ENCODE results near the gene MYPOP.

The MYPOP gene

DNA sequence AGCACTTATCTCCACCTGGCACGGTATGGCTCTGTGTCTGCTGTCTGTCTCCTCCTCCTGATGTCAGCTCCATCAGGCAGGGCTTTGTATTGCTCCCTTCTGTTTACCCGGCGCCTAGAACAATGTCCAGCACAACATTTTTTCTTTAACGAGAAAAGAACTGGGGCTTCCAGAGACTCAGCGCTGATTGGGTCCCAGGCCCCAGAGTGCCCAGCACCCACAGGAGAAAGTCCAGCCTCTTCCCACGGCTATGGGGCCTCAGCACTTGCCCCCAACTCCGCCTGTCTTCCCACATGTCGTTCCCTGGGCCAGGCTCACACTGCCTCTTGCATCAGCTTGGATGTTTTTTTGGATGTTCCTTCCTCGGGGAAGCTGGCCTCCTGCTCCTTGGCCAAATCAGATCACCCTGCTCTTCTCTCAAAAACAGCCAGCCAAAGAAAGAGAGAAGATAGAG lies 6.9 kb downstream of the MYPOP start:
- H3K36me3 ChIP-seq (ENCODE audit: insufficient read depth, low read length), result peaks cover 43% of the 10 kb centered on the region
- peaks cover 11% of the 10 kb centered on the region for H3K79me2 ChIP-seq (ENCODE audit: insufficient read depth, low read length)
- H3K4me2 ChIP-seq (ENCODE audit: insufficient read depth, low read length), result no peak overlapping the region
- H3K27ac ChIP-seq (ENCODE audit: low read length), result no peak overlapping the region
- DNase-seq (no peak), ATAC-seq (ENCODE audit: insufficient read depth, low read depth) (no peak)
- no peak overlapping the region for H3K4me3 ChIP-seq (ENCODE audit: low read depth in 1 of 2, low read length in 2 of 2)
- no peak overlapping the region for H2AFZ ChIP-seq (ENCODE audit: low read depth, low read length)
- no peaks in the 10 kb centered on the region for H3K9me3 ChIP-seq (ENCODE audit: insufficient read depth, low read length, severe bottlenecking)
- H3K9ac ChIP-seq (ENCODE audit: low read depth, low read length), result no peak overlapping the region
- TF ChIP-seq, protein P1, sequence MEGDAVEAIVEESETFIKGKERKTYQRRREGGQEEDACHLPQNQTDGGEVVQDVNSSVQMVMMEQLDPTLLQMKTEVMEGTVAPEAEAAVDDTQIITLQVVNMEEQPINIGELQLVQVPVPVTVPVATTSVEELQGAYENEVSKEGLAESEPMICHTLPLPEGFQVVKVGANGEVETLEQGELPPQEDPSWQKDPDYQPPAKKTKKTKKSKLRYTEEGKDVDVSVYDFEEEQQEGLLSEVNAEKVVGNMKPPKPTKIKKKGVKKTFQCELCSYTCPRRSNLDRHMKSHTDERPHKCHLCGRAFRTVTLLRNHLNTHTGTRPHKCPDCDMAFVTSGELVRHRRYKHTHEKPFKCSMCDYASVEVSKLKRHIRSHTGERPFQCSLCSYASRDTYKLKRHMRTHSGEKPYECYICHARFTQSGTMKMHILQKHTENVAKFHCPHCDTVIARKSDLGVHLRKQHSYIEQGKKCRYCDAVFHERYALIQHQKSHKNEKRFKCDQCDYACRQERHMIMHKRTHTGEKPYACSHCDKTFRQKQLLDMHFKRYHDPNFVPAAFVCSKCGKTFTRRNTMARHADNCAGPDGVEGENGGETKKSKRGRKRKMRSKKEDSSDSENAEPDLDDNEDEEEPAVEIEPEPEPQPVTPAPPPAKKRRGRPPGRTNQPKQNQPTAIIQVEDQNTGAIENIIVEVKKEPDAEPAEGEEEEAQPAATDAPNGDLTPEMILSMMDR (IDR thresholded peaks at IDR 0.05; ENCODE audit: borderline replicate concordance, extremely low read depth, low read length, poor library complexity, severe bottlenecking), result no peak
- no peak for TF ChIP-seq EZH2 (IDR thresholded peaks at IDR 0.05; ENCODE audit: borderline replicate concordance, low read depth, low read length, severe bottlenecking)
- H3K27me3 ChIP-seq (ENCODE audit: insufficient read depth, low read length, poor library complexity), result no peaks in the 10 kb centered on the region
- peaks cover 5% of the 10 kb centered on the region for H3K4me1 ChIP-seq (ENCODE audit: insufficient read depth, low read length)
- H4K20me1 ChIP-seq (ENCODE audit: insufficient read depth, low read length), result peaks cover 4% of the 10 kb centered on the region; the same call in 1 of the 2 replicates

DNA sequence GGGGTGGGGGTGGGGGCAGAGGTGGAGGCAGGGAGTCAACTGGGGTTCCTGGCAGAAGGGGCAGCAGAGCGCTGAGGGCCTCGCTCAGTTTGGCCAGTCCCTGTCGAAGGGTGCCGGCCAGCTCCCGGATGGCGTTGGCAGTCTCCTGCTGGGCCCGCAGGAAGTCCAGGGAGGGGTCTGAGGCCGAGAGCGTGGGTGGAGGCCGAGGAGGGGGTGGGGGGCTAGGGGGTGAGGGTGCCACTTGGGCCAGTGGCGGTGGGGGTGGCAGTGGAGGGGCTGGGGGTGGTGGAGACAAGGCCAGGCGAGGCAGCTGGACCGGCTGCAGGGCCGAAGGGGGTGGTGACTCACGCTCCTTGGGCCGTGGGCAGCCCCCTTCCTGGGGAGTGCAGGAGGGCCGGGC lies 11.5 kb downstream of the MYPOP start:
- H3K4me1 ChIP-seq (ENCODE audit: insufficient read depth, low read length), result peaks cover 11% of the 10 kb centered on the region
- H3K4me3 ChIP-seq (ENCODE audit: low read depth in 1 of 2, low read length in 2 of 2), result no peak overlapping the region
- no peak for ATAC-seq (ENCODE audit: insufficient read depth, low read depth)
- H3K79me2 ChIP-seq (ENCODE audit: insufficient read depth, low read length), result peaks cover 5% of the 10 kb centered on the region; the same call in 1 of the 2 replicates
- H3K36me3 ChIP-seq (ENCODE audit: insufficient read depth, low read length), result peaks cover 14% of the 10 kb centered on the region; the same call in 1 of the 2 replicates
- H4K20me1 ChIP-seq (ENCODE audit: insufficient read depth, low read length), result no peaks in the 10 kb centered on the region
- no peak overlapping the region for H2AFZ ChIP-seq (ENCODE audit: low read depth, low read length)
- no peaks in the 10 kb centered on the region for H3K9me3 ChIP-seq (ENCODE audit: insufficient read depth, low read length, severe bottlenecking)
- H3K27me3 ChIP-seq (ENCODE audit: insufficient read depth, low read length, poor library complexity), result no peaks in the 10 kb centered on the region
- no peak overlapping the region for H3K4me2 ChIP-seq (ENCODE audit: insufficient read depth, low read length)
- DNase-seq, result no peak
- no peak overlapping the region for H3K9ac ChIP-seq (ENCODE audit: low read depth, low read length)
- H3K27ac ChIP-seq (ENCODE audit: low read length), result no peak overlapping the region
- TF ChIP-seq EZH2 (IDR thresholded peaks at IDR 0.05; ENCODE audit: borderline replicate concordance, low read depth, low read length, severe bottlenecking), result no peak
- TF ChIP-seq, protein P1 (IDR thresholded peaks at IDR 0.05; ENCODE audit: borderline replicate concordance, extremely low read depth, low read length, poor library complexity, severe bottlenecking), result no peak

DNA sequence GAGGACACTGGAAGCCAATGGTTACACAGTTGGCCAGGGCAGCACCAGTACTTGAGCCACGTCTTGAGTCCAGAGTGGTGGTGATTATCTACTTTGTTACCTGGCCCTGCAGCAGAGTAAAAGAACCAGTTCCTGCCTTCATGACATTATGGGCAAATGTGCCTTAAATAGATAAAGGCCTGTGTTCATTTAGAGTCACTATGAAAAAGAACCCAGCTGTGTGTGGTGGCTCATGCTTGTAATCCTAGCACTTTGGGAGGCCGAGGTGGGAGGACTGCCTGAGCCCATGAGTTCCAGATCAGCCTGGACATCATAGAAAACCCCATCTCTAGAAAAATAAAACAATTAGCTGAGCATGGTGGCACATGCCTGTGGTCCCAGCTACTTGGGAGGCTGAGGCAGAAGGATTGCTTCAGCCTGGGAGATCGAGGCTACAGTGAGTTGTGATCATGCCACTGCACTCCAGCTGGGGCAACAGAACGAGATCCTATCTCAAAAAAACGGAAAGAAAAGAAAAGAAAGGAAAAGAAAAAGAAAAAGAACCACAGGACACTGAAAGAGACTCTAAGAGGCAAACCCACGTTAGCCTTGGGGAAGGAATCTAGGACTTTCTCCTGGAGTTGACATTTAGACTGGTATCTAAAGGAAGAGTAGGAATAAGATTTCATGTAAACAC lies 13.1 kb downstream of the MYPOP start:
- no peaks in the 10 kb centered on the region for H3K27me3 ChIP-seq (ENCODE audit: insufficient read depth, low read length, poor library complexity)
- no peak for TF ChIP-seq EZH2 (IDR thresholded peaks at IDR 0.05; ENCODE audit: borderline replicate concordance, low read depth, low read length, severe bottlenecking)
- TF ChIP-seq, protein P1 (IDR thresholded peaks at IDR 0.05; ENCODE audit: borderline replicate concordance, extremely low read depth, low read length, poor library complexity, severe bottlenecking), result no peak
- H4K20me1 ChIP-seq (ENCODE audit: insufficient read depth, low read length), result peaks cover 13% of the 10 kb centered on the region
- H3K79me2 ChIP-seq (ENCODE audit: insufficient read depth, low read length), result peaks cover 19% of the 10 kb centered on the region
- no peaks in the 10 kb centered on the region for H3K9me3 ChIP-seq (ENCODE audit: insufficient read depth, low read length, severe bottlenecking)
- no peak overlapping the region for H3K4me3 ChIP-seq (ENCODE audit: low read depth in 1 of 2, low read length in 2 of 2)
- no peak overlapping the region for H2AFZ ChIP-seq (ENCODE audit: low read depth, low read length)
- peaks cover 13% of the 10 kb centered on the region for H3K36me3 ChIP-seq (ENCODE audit: insufficient read depth, low read length)
- DNase-seq (no peak), ATAC-seq (ENCODE audit: insufficient read depth, low read depth) (no peak)
- H3K4me1 ChIP-seq (ENCODE audit: insufficient read depth, low read length), result peaks cover 23% of the 10 kb centered on the region
- H3K4me2 ChIP-seq (ENCODE audit: insufficient read depth, low read length), result no peak overlapping the region
- no peak overlapping the region for H3K9ac ChIP-seq (ENCODE audit: low read depth, low read length)
- H3K27ac ChIP-seq (ENCODE audit: low read length), result no peak overlapping the region

All from DND-41 (cell line).